Stimulated activated CD8-positive, alpha-beta memory T cell treated with anti-CD3 and anti-CD28 coated beads, Interleukin-4, amount 100 ng/mL, for 4 hours (primary cell): ENCODE results near the gene FAM229A.
"Not testable (repeated sequence)": the region's sequence is repeated elsewhere in the genome, so short reads cannot be mapped to it uniquely, and the experiment has no call there.

Source experiments
- DNase-seq, 2 donors: peaks; one replicate each; pipeline ENCODE4 v3.0.0-alpha.2; 2020; ENCODE audit warnings: low read depth in 2 of 2, low spot score in 1 of 2

The FAM229A gene

GRCh38 chr1:32377541-32378220 lies 15.4 kb upstream of the FAM229A start:
- no peak for DNase-seq

- no peak for DNase-seq
Observed at GRCh38 chr1:32376199-32376598, 13.9 kb upstream of the FAM229A start.

GRCh38 chr1:32373996-32374592 lies 11.8 kb upstream of the FAM229A start:
- DNase-seq = no peak

GRCh38 chr1:32372149-32372756 lies 10.0 kb upstream of the FAM229A start:
- DNase-seq = peak in 1 of 2 donors; percentile 5

GRCh38 chr1:32367912-32368635 lies 5.8 kb upstream of the FAM229A start:
- no peak for DNase-seq

- no peak for DNase-seq
Observed at GRCh38 chr1:32365445-32365844, 3.2 kb upstream of the FAM229A start.

- DNase-seq = no peak
Observed at GRCh38 chr1:32364836-32365235, 2.6 kb upstream of the FAM229A start.

- no peak for DNase-seq
Observed at GRCh38 chr1:32363713-32364112, 1.4 kb upstream of the FAM229A start.

- DNase-seq = no peak
Observed at GRCh38 chr1:32361674-32362473, 411 bp downstream of the FAM229A start.

GRCh38 chr1:32361308-32361673 lies 994 bp downstream of the FAM229A start:
- DNase-seq = no peak

- no peak for DNase-seq
Observed at GRCh38 chr1:32358435-32358834, 3.9 kb downstream of the FAM229A start.

GRCh38 chr1:32357614-32358013 lies 4.7 kb downstream of the FAM229A start:
- no peak for DNase-seq

- DNase-seq = no peak
Observed at GRCh38 chr1:32356478-32356877, 5.8 kb downstream of the FAM229A start.

GRCh38 chr1:32355778-32356177 lies 6.5 kb downstream of the FAM229A start:
- not testable (repeated sequence) for DNase-seq

GRCh38 chr1:32353886-32354570 lies 8.3 kb downstream of the FAM229A start:
- no peak for DNase-seq

- no peak for DNase-seq
Observed at GRCh38 chr1:32353431-32353830, 8.9 kb downstream of the FAM229A start.

- no peak for DNase-seq
Observed at GRCh38 chr1:32352831-32353383, 9.4 kb downstream of the FAM229A start.

- DNase-seq = no peak
Observed at GRCh38 chr1:32352239-32352745, 10.0 kb downstream of the FAM229A start.

- peak; percentile 76 to 82 for DNase-seq
Observed at GRCh38 chr1:32351399-32352238, 10.7 kb downstream of the FAM229A start.
